ENCODE measurements around the gene ELF2. TPM values are rescaled to one million over a fixed set of nuclear protein-coding genes. Genes with fewer than 3 reads are reported as not detected.

The ELF2 gene
- total RNA-seq, 1 donor from 2014 or later = 48.0 TPM

- DNase-seq (ENCODE audit: low spot score) = no peak
- H3K4me3 Mint-ChIP-seq (ENCODE audit: unreplicated experiment) = no peak overlapping the region
- no peaks in the 10 kb centered on the region for H3K9me3 Mint-ChIP-seq (ENCODE audit: unreplicated experiment)
- H3K27me3 Mint-ChIP-seq (ENCODE audit: unreplicated experiment) = no peaks in the 10 kb centered on the region
- H3K36me3 Mint-ChIP-seq (ENCODE audit: low read depth, unreplicated experiment) = no peaks in the 10 kb centered on the region
- H3K27ac Mint-ChIP-seq (ENCODE audit: unreplicated experiment) = no peak overlapping the region
- TF ChIP-seq CTCF (IDR thresholded peaks at IDR 0.05; ENCODE audit: unreplicated experiment) = no peak
- peaks cover 3% of the 10 kb centered on the region for H3K4me1 Mint-ChIP-seq (ENCODE audit: unreplicated experiment)
Observed at GRCh38 chr4:139209470-139210063, 32.5 kb upstream of the ELF2 start.

GRCh38 chr4:139208404-139208945 is 31.5 kb upstream of the ELF2 start:
- Mint-ChIP-seq H3K4me3 (ENCODE audit: unreplicated experiment) (no peak overlapping the region), H3K36me3 (ENCODE audit: low read depth, unreplicated experiment) (no peaks in the 10 kb centered on the region), H3K27ac (ENCODE audit: unreplicated experiment) (no peak overlapping the region), H3K4me1 (ENCODE audit: unreplicated experiment) (peaks cover 3% of the 10 kb centered on the region), H3K27me3 (ENCODE audit: unreplicated experiment) (no peaks in the 10 kb centered on the region), H3K9me3 (ENCODE audit: unreplicated experiment) (no peaks in the 10 kb centered on the region)
- DNase-seq (ENCODE audit: low spot score) = no peak
- TF ChIP-seq CTCF (IDR thresholded peaks at IDR 0.05; ENCODE audit: unreplicated experiment) = no peak

- no peaks in the 10 kb centered on the region for H3K36me3 Mint-ChIP-seq (ENCODE audit: low read depth, unreplicated experiment)
- no peaks in the 10 kb centered on the region for H3K27me3 Mint-ChIP-seq (ENCODE audit: unreplicated experiment)
- H3K4me1 Mint-ChIP-seq (ENCODE audit: unreplicated experiment) = peaks cover 3% of the 10 kb centered on the region
- H3K27ac Mint-ChIP-seq (ENCODE audit: unreplicated experiment) = no peak overlapping the region
- H3K9me3 Mint-ChIP-seq (ENCODE audit: unreplicated experiment) = no peaks in the 10 kb centered on the region
- no peak for TF ChIP-seq CTCF (IDR thresholded peaks at IDR 0.05; ENCODE audit: unreplicated experiment)
- H3K4me3 Mint-ChIP-seq (ENCODE audit: unreplicated experiment) = no peak overlapping the region
- DNase-seq (ENCODE audit: low spot score) = no peak
Observed at GRCh38 chr4:139207873-139208403, 30.9 kb upstream of the ELF2 start.

- Mint-ChIP-seq H3K4me1 (ENCODE audit: unreplicated experiment) (peaks cover 3% of the 10 kb centered on the region), H3K4me3 (ENCODE audit: unreplicated experiment) (no peak overlapping the region), H3K9me3 (ENCODE audit: unreplicated experiment) (no peaks in the 10 kb centered on the region), H3K27ac (ENCODE audit: unreplicated experiment) (no peak overlapping the region), H3K27me3 (ENCODE audit: unreplicated experiment) (no peaks in the 10 kb centered on the region), H3K36me3 (ENCODE audit: low read depth, unreplicated experiment) (no peaks in the 10 kb centered on the region)
- no peak for DNase-seq (ENCODE audit: low spot score)
- TF ChIP-seq CTCF (IDR thresholded peaks at IDR 0.05; ENCODE audit: unreplicated experiment) = no peak
Observed at GRCh38 chr4:139207247-139207646, 30.2 kb upstream of the ELF2 start.

- no peak for DNase-seq (ENCODE audit: low spot score)
- Mint-ChIP-seq H3K27ac (ENCODE audit: unreplicated experiment) (no peak overlapping the region), H3K27me3 (ENCODE audit: unreplicated experiment) (no peaks in the 10 kb centered on the region), H3K36me3 (ENCODE audit: low read depth, unreplicated experiment) (no peaks in the 10 kb centered on the region), H3K4me3 (ENCODE audit: unreplicated experiment) (no peak overlapping the region), H3K9me3 (ENCODE audit: unreplicated experiment) (no peaks in the 10 kb centered on the region), H3K4me1 (ENCODE audit: unreplicated experiment) (peaks cover 3% of the 10 kb centered on the region)
- TF ChIP-seq CTCF (IDR thresholded peaks at IDR 0.05; ENCODE audit: unreplicated experiment) = no peak
Observed at GRCh38 chr4:139202991-139203390, 26.0 kb upstream of the ELF2 start.
